ENCODE results near the gene SDCCAG8.

DNA sequence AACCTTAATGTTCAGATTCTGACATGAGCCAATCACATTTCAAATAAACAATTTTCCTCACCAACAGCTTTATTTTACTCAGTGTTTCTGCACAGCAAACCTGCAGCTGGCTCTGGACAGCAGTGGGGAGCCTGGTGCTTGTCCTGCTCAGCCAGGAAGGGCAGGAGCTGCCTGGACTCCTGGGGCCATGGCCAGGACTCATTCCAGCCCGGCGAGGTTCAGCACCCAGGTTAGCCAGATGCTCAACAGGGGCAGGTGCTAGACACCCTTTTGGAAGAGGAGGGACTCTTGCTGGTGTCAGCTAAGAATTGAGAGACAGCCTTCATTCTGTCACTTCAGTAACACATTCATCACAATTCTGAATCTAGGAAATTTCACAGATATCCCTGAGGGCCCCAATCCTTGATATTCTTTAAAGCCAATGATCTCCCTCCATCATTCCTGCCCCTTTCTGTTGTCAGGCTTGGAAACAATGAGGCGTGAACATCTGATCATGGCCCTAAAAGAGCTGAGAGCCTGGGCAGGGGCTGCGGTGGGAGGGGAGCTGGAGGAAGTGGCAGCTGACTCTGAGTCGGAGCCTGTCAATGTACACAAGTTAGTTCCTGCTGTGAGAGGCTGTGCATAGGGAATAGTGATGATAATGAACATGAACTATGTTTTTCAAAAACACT lies 251.3 kb downstream of the SDCCAG8 start:
- TF ChIP-seq EZH2 (IDR thresholded peaks at IDR 0.05) = no peak
- TF ChIP-seq POLR2AphosphoS5 (IDR thresholded peaks at IDR 0.05; ENCODE audit: borderline replicate concordance, low read depth, low read length) = no peak
- no peak for TF ChIP-seq FOXP2 (optimal IDR thresholded peaks at IDR 0.05; ENCODE audit: control extremely low read depth, extremely low read length, insufficient read depth)

All from SK-N-MC (cell line).